Thyroid gland (tissue), 4 donors: ENCODE measurements around the gene PARP8.

Experiments used
- POLR2A ChIP-seq, 2 donors: fragments of 450-650 bp; IDR thresholded peaks; one replicate each; pipeline ENCODE4 v1.6.1; 2017; ENCODE audit warnings: antibody characterized with exemption in 2 of 2, mild to moderate bottlenecking in 2 of 2, moderate library complexity in 1 of 2
- TF ChIP-seq, protein P1 (sequence below), 6 experiments: fragments of 200-600 bp in 3 of 6; fragments of 450-650 bp in 3 of 6; sonication (generic) in 3 of 6; IDR thresholded peaks; one replicate each; pipeline ENCODE4 v1.5.1; 2016 to 2019; ENCODE audit warnings: antibody characterized with exemption in 6 of 6, mild to moderate bottlenecking in 2 of 6, inconsistent platforms in 1 of 6, moderate library complexity in 1 of 6

GRCh38 chr5:50716134-50716533 lies 49.7 kb downstream of the PARP8 start:
- TF ChIP-seq POLR2A (IDR thresholded peaks at IDR 0.05) = no peak
- TF ChIP-seq, protein P1, sequence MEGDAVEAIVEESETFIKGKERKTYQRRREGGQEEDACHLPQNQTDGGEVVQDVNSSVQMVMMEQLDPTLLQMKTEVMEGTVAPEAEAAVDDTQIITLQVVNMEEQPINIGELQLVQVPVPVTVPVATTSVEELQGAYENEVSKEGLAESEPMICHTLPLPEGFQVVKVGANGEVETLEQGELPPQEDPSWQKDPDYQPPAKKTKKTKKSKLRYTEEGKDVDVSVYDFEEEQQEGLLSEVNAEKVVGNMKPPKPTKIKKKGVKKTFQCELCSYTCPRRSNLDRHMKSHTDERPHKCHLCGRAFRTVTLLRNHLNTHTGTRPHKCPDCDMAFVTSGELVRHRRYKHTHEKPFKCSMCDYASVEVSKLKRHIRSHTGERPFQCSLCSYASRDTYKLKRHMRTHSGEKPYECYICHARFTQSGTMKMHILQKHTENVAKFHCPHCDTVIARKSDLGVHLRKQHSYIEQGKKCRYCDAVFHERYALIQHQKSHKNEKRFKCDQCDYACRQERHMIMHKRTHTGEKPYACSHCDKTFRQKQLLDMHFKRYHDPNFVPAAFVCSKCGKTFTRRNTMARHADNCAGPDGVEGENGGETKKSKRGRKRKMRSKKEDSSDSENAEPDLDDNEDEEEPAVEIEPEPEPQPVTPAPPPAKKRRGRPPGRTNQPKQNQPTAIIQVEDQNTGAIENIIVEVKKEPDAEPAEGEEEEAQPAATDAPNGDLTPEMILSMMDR (IDR thresholded peaks at IDR 0.05) = no peak
